ENCODE data around the gene DCAKD. TPM values are rescaled to one million over a fixed set of nuclear protein-coding genes. Genes with fewer than 3 reads are reported as not detected.

Gene DCAKD, protein sequence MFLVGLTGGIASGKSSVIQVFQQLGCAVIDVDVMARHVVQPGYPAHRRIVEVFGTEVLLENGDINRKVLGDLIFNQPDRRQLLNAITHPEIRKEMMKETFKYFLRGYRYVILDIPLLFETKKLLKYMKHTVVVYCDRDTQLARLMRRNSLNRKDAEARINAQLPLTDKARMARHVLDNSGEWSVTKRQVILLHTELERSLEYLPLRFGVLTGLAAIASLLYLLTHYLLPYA
- total RNA-seq: 47.6 TPM

DNA sequence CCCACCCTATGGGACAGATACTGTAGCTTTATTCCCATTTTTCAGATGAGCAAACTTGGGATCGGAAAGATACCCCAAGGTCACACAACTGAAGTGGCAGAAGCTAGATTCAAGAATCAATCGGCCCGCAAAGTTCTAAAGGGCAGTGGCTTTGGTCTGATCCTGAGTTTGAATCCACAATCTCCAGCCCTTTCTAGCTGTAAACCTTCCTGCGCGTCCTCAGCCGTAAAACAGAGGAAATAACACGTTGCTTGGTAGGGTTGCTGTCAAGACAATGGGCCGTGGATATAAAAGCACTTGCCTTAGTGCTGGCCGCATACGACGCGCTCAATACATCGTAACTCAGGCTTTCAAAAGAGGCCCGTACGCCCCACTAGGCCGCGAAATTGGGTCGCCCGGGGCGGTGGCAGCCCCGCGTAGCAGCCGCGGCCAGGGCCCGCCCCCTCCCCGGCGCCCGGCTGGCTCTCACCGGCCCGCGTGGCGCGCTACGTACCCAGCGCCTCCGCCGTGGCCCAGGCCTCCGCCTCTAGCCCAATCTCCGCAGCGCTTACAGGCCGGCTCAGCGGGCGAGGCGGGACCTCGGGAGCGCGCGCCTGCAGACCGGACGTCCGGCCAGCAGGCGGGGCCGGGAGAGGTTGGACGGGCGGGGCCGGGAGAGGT lies at the start of gene DCAKD:
Gene DCAKD, minus strand, starts transcription at position 573 of the 660 bp plus-strand sequence. CDS start 16,747 bp downstream, outside the sequence.
- peak; percentile 92 for DNase-seq

DNA sequence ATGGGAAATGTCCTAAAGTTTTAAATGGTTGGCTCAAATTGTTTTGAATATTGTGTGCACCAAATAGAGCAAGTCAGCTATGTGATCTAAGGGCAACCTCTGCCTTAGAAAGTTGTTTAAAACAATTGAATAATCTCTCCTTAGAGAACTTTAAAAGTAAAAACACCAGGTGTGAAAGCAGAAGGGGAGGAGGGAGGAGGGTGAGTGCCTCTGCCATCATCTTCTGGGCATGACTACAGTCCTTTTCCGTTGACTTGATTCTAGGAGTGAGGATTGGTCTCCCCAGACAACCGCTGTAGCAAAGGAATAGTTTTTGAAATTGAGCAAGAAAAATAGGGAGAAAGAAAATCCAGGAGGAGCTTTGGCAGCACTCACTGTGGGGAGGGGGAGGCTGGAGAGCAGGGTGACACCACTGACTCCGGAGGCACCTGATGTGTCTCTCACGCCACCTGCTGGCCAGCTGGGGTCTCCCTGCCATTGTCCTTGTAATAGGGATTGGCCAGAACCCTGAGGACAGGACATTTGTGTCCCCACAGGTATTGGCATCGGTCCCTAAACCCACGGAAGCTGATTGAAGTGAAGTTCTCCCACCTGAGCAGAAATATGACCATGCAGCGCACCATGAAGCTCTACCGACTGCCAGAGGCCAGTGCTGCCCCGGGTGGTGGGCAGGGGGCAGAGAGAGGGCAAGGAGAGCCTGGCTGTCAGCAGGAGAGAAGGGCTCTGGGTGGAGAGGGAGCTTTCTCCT lies 47.6 kb upstream of the DCAKD start:
- DNase-seq: peak; percentile 79

DNA sequence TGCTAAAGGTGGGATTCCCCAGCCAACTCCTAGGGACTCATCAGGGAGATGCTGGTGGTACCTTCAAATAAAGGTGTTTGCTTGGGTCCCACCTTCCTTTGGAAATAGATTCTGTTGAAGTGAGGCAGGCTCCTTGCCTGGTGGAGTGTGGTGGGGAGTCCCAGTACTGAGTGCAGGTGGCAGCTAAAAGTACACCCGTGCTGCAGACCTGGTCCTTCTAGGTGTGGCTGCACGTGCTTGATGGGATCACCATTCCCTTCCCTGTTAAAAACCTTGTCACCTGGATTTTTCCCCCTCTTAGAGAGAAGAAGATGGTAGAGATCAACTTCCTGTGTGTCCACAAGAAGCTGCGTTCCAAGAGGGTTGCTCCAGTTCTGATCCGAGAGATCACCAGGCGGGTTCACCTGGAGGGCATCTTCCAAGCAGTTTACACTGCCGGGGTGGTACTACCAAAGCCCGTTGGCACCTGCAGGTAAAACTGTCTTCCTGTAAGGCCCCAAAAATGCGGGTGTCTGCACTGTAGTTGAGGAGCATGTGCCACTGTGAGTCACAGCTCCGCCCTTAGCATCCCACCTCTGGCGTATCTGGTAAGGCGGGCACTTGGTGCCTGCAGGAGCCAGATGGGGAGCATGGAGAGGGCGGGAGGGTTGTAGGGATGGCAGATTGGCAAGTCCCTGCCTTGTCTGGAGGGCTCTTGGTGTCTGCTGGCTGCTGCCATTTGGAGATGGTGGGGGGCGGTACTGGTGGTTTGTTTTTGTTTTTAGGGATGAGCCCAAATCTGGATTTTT lies 46.8 kb upstream of the DCAKD start:
- no peak for DNase-seq

DNA sequence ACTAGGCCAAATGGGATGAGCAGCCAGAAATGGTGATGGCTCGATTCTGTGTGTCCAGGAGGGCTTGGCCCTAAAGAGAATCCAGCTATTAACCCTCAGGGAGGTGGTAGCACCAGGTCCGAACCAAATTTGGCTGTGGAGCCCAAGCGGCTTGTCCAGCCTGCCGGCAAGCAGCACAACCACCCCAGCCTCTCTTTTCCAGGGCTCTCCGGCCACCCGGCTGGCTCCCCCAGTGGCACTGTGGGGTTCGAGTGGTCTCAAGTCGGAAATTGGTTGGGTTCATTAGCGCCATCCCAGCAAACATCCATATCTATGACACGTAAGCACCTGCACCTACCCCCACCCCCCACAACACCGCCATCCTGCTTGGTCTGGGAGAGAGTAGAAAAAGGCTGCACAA lies 45.5 kb upstream of the DCAKD start:
- no peak for DNase-seq

DNA sequence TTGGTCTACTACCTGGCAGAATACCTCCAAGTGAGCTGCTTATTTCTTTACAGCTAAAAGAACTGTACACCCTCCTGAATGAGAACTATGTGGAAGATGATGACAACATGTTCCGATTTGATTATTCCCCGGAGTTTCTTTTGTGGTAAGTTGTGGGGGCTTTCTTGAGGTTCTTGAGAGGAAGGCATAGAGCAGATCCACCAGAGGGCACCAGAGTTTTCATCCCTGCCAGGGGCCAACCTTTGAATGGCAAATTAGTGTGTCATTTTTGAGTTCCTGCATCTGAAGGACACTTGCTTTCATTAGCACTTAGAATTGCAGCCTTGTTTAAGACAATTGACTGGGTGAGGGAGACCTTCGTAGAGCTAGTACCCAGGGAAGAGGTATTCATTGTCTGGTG lies 44.7 kb upstream of the DCAKD start:
- no peak for DNase-seq

DNA sequence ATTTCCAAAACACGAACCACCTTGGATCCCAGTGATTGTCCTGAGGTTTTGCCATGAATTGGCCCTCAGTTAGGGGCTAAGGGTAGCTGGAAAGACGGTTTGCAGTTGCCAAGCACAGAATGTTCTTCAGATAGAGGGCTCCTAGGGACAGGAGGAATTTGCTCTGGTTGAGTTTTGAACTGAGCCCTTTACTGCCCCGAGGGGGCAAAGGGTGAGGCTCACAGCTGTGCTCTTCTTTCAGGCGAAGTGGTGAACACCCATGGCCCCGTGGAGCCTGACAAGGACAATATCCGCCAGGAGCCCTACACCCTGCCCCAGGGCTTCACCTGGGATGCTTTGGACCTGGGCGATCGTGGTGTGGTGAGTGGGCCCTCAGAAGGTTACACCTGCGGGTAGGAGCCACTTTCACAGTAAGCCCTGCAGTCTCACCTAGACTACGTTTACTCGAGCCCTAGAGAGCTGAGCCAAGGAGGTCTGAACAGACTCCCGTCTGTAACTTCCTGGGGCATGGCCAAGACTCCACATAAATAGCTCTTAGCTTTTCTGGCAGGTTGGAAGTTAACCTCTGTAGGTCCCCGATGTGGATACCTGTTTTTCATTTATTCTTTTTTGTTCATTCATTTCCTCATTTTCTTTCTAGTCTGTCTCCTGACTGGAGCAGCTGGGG lies 42.1 kb upstream of the DCAKD start:
- no peak for DNase-seq

DNA sequence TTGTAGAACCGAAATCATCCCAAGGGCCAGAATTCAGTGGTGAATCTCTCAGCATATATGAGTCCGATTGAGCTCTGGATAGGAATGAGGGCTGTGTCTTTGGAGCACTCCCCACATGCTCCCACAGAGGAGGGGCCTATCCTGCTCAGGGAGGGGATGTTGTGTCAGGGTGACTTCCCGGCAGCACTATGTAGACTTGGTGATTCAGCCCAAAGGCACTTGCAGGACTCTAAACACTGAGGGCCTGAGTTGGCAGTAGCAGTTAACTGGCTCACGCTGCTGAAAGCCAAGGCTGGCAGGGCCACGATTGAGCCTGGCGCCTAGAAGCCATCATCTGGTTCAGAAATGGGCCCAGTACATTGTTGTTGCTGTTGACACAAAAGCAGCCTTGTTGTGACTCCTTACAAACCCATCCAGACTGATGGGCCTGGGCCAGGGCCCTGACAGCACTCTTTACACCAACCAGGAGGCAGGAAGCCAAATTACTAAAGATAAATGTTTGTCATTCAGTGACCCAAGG lies 41.5 kb upstream of the DCAKD start:
- DNase-seq: peak; percentile 89

DNA sequence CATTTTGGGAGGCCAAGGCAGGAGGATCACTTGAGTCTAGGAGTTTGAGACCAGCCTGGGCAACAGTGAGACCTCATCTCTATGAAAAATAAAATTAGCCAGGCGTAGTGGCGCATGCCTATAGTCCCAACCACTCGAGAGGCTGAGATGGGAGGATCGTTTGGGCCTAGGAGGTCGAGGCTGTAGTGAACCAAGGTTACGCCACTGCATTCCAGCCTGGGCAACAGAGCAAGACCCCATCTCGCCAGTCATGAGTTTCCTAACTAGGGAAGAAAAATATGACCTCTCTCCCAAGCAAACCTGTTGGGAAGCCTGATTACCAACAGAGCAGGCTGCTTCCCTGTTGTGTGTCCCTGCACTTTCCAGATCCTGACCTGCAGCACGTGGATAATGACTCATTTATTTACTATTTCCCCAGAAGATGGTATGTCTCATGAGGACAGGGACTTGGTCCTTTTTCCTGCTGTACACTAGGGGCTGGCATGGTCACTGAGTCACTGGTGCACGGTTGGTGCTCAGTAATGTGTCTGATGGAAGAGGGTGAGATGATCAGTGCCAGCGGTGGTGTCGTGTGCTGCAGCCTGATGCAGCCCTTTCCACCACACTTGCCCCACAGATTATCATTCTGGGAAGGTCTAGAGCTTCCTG lies 40.5 kb upstream of the DCAKD start:
- DNase-seq: no peak

DNA sequence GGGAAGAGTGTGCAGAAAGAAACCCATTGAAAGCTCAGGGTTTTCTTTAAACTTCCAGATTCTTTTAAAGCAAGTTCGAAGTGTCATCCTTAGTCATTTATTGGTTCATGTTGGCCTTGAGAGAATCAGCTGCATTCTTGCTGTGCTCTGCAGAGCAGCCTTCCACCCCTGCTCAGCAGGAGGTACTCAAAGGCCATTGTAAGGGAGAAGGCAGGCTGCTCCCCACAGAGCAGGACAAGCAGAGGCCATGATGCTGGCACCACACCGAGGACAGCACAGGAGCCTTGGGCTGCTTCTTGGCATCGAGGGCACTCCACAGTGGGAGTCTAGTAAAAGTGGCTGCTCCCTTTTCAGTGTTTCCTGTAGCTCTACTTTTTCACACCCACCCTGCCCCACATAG lies 39.3 kb upstream of the DCAKD start:
- DNase-seq: no peak

DNA sequence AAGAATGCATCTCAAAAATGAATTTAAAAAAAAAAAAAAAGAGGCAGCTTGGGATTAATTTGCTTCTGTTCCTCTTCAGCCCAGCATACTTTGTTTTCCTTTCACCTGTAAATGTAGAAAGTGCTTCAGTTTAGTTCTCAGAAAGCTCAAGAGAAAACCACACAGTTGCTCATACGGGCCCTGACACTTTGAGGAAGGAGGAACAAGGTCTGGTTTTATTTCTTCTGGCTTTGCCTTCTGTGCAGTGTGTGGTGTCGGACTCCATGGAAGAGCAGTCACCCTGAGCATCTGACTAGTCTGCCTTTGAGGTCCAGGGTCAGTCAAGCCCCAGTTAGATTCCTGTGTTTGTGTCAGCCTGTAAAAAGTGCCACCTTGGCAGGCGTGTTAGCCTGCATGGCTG lies 37.3 kb upstream of the DCAKD start:
- DNase-seq: no peak

DNA sequence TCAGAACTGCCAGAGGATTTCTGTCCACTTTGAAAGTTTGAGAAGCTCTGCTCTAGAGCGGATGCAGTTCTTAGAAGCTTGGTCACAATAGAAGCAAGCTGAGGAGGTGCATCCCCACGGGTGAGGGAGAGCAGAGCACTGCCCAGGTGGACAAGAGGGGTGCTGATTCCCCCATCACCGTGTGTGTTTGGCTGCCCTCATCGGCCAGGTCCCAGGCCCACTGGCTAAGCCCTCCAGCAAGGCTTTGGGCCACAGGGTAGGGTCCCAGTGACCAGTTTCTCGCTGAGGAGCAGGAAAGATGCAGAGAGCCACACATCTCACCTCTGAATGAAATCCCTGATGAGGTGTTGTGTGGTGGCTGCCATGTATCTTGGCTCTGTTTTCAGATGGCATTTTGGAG lies 36.5 kb upstream of the DCAKD start:
- no peak for DNase-seq

DNA sequence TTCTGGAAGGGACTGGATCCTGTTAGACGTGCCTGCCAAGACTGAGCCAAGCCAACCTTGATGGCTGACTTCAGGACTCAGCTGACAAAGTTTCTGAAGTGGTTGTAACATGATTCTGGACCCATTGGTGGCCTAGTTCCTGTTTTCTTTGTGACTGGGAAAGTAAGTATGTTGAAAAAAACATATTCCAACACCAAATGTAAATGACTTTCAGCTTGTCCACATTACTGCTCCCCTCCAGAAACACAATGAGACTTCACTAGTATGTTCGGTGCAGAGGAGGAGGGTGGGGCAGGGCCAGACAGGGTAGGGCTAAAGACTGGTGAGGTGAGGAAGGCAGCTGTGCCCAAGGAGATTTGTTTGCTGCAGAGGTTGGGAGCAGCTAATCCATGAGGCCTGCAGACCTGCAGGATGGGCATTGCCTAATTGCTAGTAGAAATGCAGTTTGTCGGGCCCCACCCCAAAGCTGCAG lies 36.1 kb upstream of the DCAKD start:
- DNase-seq: no peak

DNA sequence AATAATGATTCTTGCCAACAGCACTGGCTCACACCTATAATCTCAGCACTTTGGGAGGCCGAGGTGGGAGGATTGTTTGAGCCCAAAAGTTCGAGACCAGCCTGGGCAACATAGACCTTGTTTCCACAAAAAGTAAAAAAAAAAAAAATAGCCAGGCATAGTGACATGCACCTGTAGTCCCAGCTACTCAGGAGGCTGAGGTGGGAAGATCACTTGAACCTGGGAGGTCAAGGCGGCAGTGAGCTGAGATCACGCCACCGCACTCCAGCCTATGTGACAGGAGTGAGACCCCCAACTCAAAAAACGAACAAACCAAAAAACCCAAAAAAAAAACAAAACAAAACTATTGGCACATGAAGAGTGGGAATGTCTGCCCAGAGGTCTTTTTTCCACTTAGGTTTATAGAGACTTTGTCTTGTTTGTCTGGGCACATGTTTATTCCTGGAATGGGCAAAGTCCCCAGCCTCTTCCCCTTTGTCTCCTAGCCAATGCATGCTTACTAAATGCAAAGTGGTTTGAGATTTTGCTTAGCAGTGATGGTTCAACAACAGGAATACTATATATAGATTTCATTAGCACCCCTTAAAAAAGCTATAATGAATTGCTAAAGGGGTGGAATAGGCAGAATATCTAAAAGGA lies 35.6 kb upstream of the DCAKD start:
- no peak for DNase-seq

DNA sequence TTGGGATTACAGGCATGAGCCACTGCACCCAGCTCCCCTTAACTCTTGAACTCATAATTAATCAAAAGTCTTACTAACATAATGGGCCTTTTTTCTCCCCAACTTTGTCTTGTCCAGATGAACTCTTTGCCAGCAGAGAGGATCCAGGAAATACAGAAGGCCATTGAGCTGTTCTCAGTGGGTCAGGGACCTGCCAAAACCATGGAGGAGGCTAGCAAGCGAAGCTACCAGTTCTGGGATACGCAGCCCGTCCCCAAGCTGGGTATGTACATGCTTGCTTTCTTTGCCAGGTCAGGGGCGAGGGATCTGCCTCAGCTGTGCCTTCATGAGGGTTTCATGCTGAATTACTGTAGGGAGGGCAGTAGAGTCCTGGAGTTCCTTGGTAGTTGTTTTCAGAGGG lies 35.0 kb upstream of the DCAKD start:
- DNase-seq: no peak

DNA sequence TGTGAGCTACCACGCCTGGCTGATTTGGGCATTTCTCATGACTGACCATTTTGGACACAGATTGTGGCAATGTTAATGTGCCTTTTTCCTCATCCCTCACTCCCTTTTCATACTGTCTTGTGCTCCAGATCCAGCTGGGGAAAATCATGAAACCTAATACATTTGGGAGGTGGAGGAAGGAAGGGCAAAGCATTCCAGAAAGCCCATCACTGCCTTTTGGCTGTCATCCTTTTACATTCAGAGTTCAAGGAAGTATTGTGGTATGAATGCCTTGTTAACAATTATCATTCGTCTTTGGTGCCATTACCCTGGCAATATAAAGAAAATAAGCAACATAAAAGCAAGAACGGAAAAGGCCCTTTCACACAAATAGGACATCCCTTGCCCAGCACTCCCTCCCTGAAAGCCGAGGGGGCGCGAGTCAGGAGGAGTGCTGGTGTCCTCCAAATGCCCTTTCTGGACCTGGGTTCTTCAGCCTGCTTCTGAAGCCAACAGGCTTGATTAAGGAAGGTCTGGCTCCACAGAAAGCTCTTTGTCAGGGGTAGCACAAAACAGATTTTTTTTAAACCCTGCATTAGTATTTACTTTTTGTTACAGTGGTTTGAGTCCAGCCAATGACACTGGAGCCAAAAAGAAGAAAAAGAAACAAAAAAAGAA lies 29.7 kb upstream of the DCAKD start:
- no peak for DNase-seq

DNA sequence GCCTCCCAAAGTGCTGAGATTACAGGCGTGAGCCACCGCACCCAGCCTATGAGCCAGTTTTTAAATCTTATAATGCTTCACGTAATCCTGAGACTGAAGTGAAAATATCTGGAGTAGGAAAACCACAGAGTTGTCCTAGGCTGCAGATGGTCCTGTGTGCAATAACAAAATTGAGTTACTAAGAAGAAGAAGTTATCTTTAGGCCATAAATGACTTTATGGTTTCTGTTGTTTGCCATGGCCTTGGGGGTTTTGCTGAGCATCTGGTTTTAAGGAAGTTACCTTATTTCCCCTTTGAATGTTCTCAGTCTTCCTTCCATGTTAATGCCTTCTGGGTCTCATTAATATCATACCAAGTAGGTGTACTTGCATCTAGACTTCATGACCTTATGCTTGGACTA lies 26.2 kb upstream of the DCAKD start:
- DNase-seq: no peak

DNA sequence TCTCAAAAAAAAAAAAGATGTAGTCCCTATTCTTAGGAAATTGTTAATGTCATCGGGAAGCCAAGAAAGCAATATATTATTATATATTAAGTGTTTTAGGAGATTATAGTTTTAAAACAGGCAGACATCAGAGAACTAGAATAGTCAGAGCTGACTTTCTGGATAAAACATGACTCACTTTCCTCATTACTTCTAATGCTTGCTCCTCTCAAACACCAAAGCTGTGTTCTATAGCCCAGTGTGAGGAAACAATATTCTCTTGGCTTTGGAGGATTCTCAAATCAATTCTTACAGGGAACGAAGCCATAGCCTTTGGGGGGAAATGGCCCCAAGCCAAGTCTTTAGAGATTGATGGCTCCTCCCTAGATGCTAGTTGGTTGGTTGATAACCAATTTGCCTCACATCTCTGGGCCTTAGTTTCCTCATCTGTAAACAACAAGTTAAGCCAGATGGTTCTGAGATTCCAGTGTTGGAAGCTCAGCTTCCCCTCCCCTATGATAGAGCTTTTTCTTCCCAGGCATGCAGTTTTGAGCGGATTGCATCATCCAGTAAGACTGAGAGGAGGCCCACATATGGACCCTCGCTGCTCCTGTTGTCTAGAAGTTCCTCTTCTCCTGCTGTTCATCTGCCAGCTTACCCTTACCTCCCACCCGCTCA lies 22.1 kb upstream of the DCAKD start:
- no peak for DNase-seq

DNA sequence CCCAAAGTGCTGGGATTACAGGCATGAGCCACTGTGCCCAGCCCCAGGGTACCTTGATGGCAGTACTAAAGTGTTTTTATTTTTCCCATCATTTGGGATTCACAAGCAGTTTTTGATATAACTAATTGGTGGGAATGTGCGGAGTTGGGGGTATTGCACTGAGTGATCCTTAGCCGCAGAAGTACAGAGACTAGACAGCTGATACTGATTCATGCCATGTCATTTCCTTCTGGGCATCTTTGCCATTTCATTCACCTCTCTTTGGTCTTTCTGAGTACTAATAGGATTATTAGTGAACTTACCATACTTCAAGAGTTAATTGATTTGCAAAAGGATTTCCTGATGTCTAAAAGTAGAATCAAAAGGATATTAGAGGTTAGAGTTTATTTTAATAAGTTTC lies 19.4 kb upstream of the DCAKD start:
- no peak for DNase-seq

DNA sequence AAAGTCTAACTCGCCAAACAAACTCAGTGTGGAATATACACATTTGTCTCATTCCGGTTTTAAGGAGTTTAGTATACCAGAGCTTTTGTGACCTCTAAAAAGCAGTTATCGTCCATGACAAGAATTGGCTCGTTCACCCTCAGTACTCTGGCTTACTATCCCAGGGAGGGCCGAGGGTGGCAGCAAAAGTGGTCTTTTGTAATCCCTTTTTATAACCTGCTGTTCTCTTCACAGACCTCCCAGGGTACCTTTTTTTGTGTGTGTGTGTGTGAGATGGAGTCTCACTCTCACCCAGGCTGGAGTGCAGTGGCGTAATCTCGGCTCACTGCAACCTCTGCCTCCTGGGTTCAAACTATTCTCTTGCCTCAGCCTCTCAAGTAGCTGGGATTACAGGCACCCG lies 18.6 kb upstream of the DCAKD start:
- no peak for DNase-seq

DNA sequence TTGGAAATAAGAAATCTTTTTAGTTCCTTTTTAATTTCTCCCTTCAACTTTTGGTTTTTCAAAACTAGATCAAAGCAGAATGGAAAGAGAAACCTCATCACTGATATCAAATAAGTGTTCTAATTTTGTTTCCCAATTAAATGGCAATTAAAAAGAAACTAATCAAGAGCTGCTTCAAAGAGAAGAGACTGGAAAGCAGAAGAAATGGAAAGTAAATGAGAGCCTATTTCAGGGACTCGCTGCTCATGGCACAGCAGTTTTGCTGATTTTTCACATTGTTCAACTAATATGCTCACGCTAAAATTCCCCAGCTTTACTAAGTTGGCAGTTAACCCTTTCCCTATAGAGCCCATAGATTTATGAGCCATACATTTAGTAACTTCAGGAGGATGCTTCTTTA lies 16.2 kb upstream of the DCAKD start:
- no peak for DNase-seq
